GM18858 (cell line): ENCODE data around the gene TCHHL1.

Experiments used
- ATAC-seq: cut with Tn5 transposase; IDR thresholded peaks from one replicate; pipeline ENCODE4 v1.9.1; 2021; ENCODE audit not compliant: unreplicated experiment

TCHHL1 gene

DNA sequence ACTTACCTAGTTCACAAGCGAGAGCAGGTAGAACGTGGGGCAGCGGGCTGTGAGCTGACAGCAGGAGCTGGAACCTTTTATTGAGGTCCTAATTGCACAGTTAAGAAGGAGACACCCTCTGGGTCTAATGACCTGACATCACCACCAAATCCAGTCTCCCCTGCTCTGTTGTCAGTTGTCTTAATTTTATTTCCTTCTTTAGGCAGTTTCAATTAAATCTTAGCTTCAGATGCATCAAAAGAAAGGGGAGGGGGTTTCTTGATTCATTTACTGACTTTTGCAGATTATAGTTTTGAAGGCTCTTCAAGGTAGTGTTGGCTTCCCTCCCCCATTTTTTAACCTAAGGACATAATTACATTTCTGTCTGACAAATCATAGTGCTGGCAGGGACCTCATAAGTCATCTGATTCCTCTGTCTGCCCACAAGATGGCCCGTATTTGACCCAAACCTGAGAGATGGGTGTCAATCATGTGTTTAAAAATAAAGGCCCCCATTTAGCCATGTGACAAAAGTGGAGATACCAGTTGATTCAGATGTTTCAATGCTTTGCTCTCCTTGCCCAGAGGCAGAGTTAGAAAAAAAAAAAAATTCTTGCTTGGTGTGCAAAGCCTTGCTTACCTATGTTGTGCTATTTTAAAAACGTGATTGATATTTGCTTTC, at the start of gene TCHHL1:
Gene TCHHL1 (minus strand): TSS at position 51 of the 661 bp plus-strand sequence. CDS start 921 bp downstream, outside the sequence.
- ATAC-seq, result no peak

GRCh38 chr1:152137215-152137614, 48.4 kb upstream of the TCHHL1 start:
- no peak for ATAC-seq

- no peak for ATAC-seq
Observed at GRCh38 chr1:152130186-152130585, 41.3 kb upstream of the TCHHL1 start.

DNA sequence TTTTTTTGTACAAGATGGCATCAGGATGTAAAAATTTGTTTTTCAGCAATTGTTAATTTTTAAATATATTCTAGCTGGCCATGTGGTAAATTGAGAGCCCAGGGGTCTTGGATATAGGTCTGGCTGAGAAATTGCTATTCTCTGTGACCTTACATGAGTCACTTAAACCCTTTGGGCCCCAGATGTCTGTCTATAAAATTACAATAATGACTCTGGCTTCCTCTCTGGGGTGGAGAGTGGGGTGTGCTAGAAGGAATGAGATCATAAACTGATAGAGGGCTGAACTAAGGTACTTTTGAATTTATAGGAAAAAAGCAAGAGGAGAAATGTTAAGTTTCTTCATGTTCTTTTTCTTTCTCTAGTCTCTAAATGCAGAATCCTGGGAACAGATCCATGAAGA, 38.8 kb upstream of the TCHHL1 start:
- no peak for ATAC-seq

GRCh38 chr1:152125834-152126443, 37.1 kb upstream of the TCHHL1 start:
- ATAC-seq, result no peak

GRCh38 chr1:152118915-152119314, 30.1 kb upstream of the TCHHL1 start:
- no peak for ATAC-seq

DNA sequence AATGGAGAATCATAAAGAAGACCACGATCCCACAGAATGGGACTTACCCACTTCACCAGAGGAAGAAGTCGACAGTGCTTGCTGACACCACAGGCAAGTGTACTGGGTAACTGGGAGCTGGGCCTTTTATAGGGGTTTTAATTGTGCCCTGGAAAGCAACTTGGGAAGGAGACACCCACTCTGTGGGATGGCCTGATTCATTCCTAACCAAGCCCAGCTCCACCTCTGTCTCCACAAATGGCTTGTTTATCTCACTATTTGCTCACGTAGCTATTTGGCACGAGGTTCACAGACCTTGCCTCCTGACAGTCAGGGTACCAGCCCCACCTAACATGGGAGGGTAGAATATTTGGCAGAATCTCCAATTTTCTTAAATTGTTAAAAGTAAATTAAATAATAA, 26.5 kb upstream of the TCHHL1 start, which contains the start of gene TCHH:
Gene TCHH (minus strand): TSS at position 101 of the 400 bp plus-strand sequence. CDS start 1,364 bp downstream, outside the sequence.
- no peak for ATAC-seq

GRCh38 chr1:152112885-152113432, 24.1 kb upstream of the TCHHL1 start:
- ATAC-seq, result no peak

DNA sequence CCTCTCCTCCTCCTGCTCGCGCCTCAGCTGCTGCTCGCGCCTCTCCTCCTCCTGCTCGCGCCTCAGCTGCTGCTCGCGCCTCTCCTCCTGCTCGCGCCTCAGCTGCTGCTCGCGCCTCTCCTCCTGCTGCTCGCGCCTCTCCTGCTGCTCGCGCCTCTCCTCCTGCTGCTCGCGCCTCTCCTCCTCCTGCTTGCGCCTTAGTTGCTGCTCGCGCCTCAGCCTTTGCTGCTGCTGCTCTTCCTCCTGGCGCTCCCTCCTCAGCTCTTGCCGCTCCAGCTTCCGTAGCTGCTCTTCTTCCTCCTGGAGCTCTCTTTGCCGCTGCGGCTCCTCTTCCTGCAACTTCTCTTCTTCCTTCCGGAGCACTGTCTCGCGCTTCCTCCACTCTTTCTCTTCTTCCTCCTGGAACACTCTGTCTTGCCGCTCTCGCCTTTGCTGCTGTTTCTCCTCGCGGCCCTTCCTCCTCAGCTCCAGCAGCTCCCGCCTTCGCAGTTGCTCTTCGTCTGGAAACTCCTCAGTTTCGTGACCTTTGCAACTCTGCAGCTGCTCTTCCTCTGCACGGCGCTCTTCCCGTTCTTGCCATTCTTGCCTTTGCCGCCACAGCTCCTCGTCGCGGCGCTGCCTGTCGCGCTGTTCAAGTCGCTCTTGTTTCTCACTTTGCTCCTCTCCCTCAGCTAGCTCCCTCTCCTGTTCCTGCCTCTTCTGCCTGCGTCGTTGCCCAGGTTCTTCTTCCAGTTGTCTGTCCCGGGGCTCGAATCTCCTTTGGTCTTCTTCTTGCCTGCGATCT, 23.4 kb upstream of the TCHHL1 start:
- ATAC-seq, result no peak

DNA sequence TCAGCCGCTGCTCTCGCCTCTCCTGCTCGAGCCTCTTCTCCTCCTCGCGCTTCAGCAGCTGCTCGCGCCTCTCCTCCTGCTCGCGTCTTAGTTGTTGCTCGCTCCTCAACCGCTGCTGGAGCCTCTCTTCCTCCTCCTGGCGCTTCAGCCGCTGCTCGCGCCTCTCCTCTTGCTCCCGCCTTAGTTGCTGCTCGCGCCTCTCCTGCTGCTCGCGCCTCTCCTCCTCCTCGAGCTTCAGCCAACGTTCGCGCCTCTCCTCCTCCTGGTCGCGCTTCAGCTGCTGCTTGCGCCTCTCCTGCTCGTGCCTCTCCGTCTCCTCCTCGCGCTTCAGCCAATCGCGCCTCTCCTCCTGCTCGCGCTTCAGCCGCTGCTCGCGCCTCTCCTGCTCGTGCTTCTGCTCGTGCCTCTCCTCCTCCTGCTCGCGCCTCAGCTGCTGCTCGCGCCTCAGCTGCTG, 22.7 kb upstream of the TCHHL1 start:
- ATAC-seq, result no peak

DNA sequence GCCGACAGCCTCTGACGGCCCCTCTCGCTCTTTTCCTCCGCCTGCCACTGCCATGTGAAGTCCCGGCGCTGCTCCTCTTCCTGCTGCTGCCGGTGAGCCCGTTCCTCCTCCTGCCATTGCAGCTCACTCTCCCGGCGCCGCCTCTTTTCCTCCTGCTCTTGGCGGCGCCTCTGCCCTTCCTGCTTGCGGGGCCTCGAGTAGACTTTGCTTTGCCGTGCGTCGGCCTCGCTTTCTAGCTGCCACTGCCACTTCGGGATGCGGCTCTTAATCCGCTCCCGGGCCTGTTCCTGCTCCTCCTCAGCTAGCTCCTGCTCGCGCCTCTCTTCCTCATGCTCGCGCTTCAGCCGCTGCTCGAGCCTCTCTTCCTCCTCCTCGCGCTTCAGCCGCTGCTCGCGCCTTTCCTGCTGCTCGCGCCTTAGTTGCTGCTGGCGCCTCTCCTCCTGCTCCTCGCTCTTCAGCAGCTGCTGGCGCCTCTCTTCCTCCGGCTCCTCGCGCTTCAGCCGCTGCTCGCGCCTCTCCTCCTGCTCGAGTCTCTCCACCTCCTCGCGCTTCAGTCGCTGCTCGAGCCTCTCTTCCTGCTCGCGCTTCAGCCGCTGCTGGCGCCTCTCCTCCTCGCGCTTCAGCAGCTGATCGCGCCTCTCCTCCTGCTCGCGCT, 22.1 kb upstream of the TCHHL1 start:
- no peak for ATAC-seq

GRCh38 chr1:152110365-152110859, 21.5 kb upstream of the TCHHL1 start:
- ATAC-seq, result no peak

- no peak for ATAC-seq
Observed at GRCh38 chr1:152109998-152110294, 21.1 kb upstream of the TCHHL1 start.

DNA sequence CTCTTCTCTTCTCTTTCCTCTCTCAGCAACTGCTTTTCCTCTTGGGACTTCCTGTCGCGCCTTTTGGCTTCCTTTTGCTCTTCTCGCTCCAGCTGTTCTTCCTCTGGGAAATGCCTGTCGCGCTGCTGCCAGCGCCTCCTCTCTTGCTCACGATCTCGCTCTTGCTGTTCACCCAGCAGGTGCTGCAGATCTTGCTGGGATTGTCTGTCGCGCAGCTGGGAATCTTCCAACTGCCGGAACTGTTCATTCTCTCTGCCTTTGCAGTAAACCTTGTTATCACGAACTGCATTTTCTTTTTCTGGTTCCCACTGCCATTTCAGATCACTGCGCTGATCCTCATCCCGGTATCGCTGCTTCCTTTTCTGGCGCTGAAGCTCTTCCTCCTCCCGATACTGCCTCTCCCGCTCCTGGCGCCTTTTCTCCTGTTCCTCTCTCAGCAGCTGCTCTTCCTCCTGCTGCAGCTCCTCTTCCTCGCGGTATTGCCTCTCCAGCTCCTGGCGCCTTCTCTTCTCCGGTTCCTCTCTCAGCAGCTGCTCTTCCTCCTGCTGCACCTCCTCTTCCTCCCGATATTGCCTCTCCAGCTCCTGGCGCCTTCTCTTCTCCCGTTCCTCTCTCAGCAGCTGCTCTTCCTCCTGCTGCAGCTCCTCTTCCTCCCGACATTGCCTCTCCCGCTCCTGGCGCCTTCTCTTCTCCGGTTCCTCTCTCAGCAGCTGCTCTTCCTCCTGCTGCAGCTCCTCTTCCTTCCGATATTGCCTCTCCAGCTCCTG, 20.6 kb upstream of the TCHHL1 start:
- ATAC-seq, result no peak

GRCh38 chr1:152108882-152109222, 20.0 kb upstream of the TCHHL1 start:
- no peak for ATAC-seq

DNA sequence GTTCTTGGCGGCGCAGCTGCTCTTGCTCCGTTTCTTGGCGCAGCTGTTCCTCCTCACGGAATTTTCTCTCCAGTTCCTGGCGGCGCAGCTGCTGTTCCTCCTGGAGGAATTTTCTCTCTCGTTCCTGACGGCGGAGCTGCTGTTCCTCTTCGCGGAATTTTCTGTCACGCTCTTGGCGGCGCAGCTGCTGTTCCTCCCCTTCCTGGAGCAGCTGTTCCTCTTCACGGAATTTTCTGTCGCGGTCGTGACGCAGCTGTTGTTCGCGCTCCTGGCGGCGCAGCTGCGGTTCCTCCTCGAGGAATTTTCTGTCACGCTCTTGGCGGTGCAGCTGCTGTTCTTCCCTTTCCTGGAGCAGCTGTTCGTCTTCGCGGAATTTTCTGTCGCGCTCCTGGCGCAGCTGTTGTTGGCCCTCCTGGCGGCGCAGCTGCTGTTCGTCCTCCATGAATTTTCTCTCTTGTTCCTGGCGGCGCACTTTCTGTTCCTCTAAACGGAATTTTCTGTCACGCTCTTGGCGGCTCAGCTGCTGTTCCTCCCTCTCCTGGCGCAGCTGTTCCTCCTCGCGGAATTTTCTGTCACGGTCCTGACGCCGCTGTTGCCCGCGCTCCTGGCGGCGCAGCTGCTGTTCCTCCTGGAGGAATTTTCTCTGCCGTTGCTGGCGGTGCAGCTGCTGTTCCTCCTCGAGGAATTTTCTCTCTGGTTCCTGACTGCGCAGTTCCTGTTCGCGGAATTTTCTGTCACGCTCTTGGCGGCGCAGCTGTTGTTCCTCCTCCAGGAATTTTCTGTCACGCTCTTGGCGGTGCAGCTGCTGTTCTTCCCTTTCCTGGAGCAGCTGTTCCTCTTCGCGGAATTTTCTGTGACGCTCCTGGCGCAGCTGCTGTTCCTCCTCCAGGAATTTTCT, 19.4 kb upstream of the TCHHL1 start:
- ATAC-seq, result no peak

GRCh38 chr1:152107031-152107983, 18.4 kb upstream of the TCHHL1 start:
- no peak for ATAC-seq

DNA sequence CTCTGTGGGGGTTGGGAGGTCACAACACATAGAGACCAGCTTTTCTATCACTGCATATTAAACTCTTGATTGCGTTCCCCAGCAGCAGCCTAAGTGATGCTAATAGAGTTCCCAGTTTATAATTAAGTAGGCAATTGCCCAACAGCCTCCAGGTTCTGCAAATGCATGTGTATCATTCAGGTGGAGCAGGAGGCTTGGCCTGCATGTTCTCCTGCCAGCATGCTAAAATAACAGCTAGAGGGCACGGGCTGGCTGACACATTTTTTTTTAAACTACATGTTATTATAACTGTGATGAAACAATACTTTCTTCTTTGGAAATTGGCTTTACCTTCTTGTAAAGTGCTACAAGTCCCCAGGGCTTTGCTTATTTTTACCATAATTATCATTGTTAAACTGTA, 16.0 kb upstream of the TCHHL1 start:
- no peak for ATAC-seq
